GM21526 (cell line): ENCODE results near the gene ATP2B3.
A peak's percentile ranks its signal among the peaks of the same experiment; 100 is the strongest.

Source experiments
- ATAC-seq: cut with Tn5 transposase; IDR thresholded peaks from one replicate; pipeline ENCODE4 v1.9.1; 2021; ENCODE audit warnings: moderate library complexity; ENCODE audit not compliant: unreplicated experiment, low FRiP score

The ATP2B3 gene

GRCh38 chrX:153564047-153564606 lies 46.7 kb downstream of the ATP2B3 start:
- ATAC-seq: no peak

DNA sequence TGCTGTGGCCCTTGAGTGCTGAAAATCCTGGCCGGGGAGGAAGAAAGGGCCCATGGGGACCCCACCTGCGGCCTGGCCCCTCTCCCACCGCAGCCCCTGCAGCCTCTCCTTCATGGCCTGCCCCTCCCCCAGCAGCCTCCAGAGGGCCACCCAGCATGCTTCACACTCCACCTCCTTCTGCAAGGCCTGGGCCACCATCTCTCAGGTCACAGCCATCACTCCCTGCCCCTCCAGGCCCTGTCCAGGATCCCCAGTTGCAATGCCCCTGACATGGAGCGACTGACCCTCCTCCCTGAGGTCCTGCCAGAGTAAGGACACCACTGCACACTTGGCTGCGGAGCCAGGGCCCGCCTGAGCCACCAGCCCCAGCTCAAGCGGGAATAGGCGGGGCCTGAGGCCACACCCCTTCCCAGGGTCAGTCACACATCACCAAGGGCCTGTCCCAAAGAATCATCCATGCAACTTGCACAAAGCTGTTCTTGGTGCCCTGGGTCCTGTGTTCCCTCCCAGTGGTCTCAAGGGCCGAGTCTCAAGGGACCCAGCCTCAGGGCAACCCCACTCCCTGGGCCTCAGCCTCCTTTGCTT lies 48.6 kb downstream of the ATP2B3 start:
- ATAC-seq: no peak

DNA sequence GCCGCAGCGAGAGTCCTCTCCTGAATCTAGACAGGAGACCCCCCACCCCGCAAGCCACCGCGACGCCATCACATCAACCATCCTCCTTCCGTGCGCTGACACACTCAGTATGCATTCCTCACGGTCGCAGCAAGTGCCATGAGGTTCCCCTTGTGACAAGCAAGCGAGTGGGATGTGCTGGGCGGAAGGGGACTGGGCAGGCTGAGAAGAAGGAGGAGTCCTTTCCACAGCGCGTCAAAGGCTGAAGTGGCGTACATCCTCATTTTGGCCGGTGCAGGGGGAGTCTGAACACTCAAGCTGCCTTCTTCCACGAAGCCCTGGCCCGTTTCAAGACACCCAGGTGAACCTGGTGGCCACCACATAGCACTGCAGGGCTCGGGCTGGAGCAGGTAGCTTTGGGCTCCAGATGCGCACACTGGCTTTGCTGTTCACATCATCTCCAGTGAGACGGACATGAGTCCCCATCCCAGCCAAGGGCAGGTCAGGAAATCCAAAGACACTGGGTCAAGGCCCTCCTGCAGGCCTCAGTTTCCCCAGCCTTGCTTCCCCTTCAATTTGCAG lies 51.1 kb downstream of the ATP2B3 start:
- no peak for ATAC-seq

- no peak for ATAC-seq
Measured at GRCh38 chrX:153569475-153569874, 52.0 kb downstream of the ATP2B3 start.

GRCh38 chrX:153571534-153571908 lies 54.1 kb downstream of the ATP2B3 start:
- no peak for ATAC-seq

- no peak for ATAC-seq
Measured at GRCh38 chrX:153572601-153573000, 55.2 kb downstream of the ATP2B3 start.

DNA sequence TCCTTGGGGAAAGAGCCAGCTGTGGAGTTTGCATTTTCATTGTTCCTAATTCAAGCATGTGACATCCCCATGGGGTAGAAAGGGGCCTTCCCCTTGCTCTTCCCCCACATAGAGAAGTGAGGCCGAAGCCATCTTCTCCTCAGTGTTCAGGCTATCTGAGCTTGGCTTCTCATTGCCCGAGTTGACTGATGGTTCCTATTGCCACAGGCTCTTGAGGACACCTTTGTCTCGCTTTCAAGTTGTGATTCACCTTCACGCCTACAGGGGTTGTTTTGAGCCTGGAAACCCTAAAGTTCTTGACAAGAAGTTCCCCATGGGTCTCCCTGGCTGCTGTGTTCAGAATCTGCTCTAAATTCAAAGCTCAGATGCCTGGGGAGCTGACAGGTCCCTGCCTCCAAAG lies 56.5 kb downstream of the ATP2B3 start:
- no peak for ATAC-seq

DNA sequence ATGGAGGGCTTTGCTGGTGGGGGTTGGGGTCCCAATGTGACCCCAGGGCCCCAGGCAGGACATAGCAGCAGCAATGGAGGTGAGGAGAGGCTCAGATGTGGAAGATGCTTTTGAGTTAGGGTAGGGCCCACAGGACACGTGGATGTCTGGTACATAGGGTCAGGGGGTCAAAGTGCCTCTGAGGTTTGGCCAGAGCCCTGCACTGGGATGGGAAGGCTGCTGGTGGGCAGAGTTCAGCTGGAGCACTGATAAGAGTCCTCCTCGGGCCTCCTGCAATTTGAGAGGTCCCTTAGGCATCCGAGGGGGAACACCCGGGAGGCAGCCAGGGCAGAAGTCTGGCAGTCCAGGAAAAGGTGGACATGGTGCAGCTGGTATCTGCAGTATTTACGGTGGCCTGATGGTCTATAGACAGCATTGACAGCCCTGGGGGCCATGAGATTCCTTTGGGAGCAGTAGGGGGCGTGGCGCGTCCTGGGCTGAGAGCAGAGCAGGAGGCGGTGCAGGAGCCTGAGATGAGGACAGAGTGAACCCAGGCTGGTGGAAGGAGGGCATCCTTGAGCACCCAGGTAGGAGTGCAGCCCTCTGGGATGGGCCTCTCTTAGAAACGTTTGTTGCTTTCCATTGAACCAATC lies 58.9 kb downstream of the ATP2B3 start:
- no peak for ATAC-seq

- no peak for ATAC-seq
Measured at GRCh38 chrX:153576961-153577360, 59.5 kb downstream of the ATP2B3 start.

GRCh38 chrX:153578200-153578835 lies 60.9 kb downstream of the ATP2B3 start:
- no peak for ATAC-seq

- ATAC-seq: no peak
Measured at GRCh38 chrX:153578889-153579288, 61.4 kb downstream of the ATP2B3 start.

DNA sequence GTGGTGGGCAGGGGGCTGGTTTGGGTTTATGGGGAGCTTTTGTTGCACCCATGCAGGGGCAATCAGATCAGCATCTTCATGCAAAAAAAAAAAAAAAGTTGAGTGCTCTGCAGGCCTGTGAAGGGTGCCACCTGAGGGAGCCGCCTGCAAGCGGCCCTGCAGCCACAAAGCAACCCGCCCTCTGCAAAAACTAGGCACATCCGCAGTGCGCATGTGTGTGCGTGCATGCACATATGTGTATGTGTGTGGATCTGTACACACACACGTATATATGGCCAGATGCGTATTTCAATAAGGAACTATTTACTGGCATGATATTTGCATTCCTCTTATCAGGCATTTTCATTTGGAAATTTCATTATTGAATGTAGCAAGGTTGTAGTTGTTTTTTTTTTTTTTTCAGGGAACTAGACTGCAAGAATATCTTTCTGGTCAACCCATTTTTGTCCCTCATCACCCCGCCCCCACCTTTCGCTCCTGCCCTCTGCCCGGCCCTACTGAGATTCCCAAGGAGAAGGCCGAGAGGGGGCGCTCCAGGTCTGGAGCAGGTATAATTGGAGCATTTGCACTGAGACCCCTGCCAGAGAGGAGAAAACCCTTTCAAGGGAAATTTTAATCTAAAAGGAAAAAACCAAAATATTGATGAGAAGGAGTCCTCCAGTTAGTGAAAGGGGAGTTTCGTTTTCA lies 63.4 kb downstream of the ATP2B3 start:
- ATAC-seq: no peak

DNA sequence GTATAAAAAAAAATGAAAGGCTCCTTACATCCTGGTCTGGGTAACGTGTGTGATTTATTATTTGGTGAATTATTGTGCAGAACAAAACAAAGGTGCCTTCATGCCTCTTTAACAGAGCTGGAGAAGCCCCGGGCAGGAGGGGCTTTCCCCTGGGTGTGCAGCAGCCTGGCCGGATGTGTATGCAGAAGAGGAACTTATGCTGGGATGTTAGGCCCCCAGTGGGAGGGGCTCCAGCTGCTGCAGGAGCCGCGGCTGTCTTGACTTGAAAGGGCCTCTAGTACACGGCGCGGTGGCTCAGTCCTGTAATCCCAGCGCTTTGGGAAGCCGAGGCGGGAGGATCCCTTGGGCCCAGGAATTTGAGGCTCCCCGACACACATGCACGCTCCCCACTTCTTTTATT lies 65.5 kb downstream of the ATP2B3 start:
- ATAC-seq: peak; percentile 89

GRCh38 chrX:153583433-153583832 lies 66.0 kb downstream of the ATP2B3 start:
- no peak for ATAC-seq

DNA sequence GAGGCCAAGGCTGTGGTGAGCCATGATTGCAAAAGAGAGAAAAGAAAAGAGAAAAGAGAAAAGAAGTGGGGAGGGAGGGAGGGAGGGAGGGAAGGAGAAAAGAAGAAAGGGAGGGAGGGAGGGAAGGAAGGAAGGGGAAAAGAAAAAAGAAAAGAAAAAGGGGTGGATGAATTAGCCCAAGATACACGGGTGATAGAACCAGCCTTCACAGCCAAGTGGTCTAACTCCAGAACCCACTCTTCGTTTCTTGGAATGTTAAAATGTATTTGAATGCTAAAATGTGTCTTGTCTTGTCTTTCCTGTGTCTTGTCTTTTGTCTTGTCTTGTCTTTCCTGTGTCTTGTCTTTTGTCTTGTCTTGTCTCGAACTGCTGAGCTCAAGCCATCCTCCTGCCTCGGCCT lies 68.4 kb downstream of the ATP2B3 start:
- no peak for ATAC-seq

DNA sequence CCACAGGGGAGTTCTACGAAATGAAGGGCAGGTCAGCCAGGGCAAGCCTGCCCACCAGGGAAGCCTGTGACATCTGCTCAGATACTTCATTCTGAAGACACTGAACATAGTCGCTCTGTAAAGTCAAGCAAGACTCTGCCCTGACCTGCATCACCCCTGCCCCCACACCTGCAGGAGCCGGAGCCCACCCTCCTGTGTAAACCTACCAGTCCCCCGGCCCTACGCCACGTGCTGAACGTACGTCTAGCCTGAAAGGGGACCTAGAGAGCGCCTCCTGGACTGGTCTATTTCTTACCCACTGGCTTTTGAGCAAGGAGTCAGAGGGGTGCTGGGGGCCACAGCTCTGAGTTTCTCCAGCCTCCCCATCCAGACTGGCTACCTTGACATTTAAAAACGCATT lies 69.9 kb downstream of the ATP2B3 start:
- no peak for ATAC-seq

GRCh38 chrX:153588021-153588781 lies 70.8 kb downstream of the ATP2B3 start:
- ATAC-seq: no peak

- ATAC-seq: no peak
Measured at GRCh38 chrX:153588782-153589446, 71.5 kb downstream of the ATP2B3 start.
